Stomach (tissue), 9 donors: ENCODE results near the gene ABCB4. TPM values are rescaled to one million over a fixed set of nuclear protein-coding genes. Genes with fewer than 3 reads are reported as not detected.
A peak's percentile ranks its signal among the peaks of the same experiment; 100 is the strongest.

Experiments used
- DNase-seq, 2 donors: peaks; one replicate each; pipeline versions ENCODE4 v3.0.0 to v3.0.0-alpha.2; 2013 to 2019
- H3K27ac ChIP-seq, 5 donors: fragments of 200-600 bp in 4 of 5; sonication (generic) in 4 of 5; one replicate each; pipeline ENCODE4 v1.5.1; 2013 to 2019; ENCODE audit warnings: mild to moderate bottlenecking in 1 of 5, moderate library complexity in 1 of 5
- H3K27me3 ChIP-seq, 3 donors: fragments of 200-600 bp; sonication (generic); one replicate each; pipeline ENCODE4 v1.5.1; 2017 to 2019; ENCODE audit warnings: mixed run types in 1 of 3
- H3K36me3 ChIP-seq, 4 donors: fragments of 200-600 bp; sonication (generic); 1 replicate in 3 of 4; 2 replicates in 1 of 4; pipeline ENCODE4 v1.5.1; 2016 to 2019
- H3K4me1 ChIP-seq, 4 donors: fragments of 200-600 bp; sonication (generic); one replicate each; pipeline ENCODE4 v1.5.1; 2016 to 2019
- H3K4me3 ChIP-seq, 4 donors: fragments of 200-600 bp; sonication (generic) in 3 of 4; one replicate each; pipeline ENCODE4 v1.5.1; 2016 to 2019; ENCODE audit warnings: mild to moderate bottlenecking in 1 of 4
- H3K9me3 ChIP-seq, 4 donors: fragments of 200-600 bp; sonication (generic); one replicate each; pipeline ENCODE4 v1.5.1; 2016 to 2019
- EP300 ChIP-seq: sonication (generic); formaldehyde crosslinking; IDR thresholded peaks from one replicate; pipeline ENCODE4 v1.6.1; 2017; ENCODE audit warnings: antibody characterized with exemption
- POLR2A ChIP-seq, 4 donors: fragments of 450-650 bp; IDR thresholded peaks; one replicate each; pipeline ENCODE4 v1.6.1; 2016; ENCODE audit warnings: antibody characterized with exemption in 4 of 4, control low read depth in 2 of 4, mild to moderate bottlenecking in 1 of 4, moderate library complexity in 1 of 4
- POLR2AphosphoS5 ChIP-seq, 3 donors: sonication (generic); formaldehyde crosslinking; IDR thresholded peaks; one replicate each; pipeline ENCODE4 v1.6.1; 2016; ENCODE audit warnings: antibody characterized with exemption in 3 of 3
- WGBS, 5 donors: extraction: QIAGEN DNeasy Blood & Tissue Kit in 3 of 5; methylation state at CpG; one replicate each; pipeline versions ENCODE4 v1.1.5 to v1.1.7; 2013 to 2018; 5-methylcytosine and 5-hydroxymethylcytosine counted together
- intact Hi-C: fragments of 100-400 bp; cut with DNase I; formaldehyde crosslinking; loops from one replicate; pipeline ENCODE4 v1.15.1; 2023; ENCODE audit warnings: low total_unique reads
- polyA plus RNA-seq, 3 donors: library from polyadenylated mRNA; stranded (reverse); fragments of 200-250 nt; gene quantifications; one replicate each; pipeline ENCODE4 v1.2.3, GENCODE V29; 2013
- total RNA-seq, 5 donors: library from RNA; depleted of rRNA; stranded (reverse); fragments of >200 nt; gene quantifications; one replicate each; pipeline versions ENCODE4 v1.1.0 to v1.2.3, GENCODE V29; 2014 to 2016
- TF ChIP-seq, protein P1 (sequence below), 7 experiments: fragments of 450-650 bp in 4 of 7; fragments of 200-600 bp in 3 of 7; sonication (generic) in 3 of 7; IDR thresholded peaks; one replicate each; pipeline ENCODE4 v1.5.1; 2016 to 2019; ENCODE audit warnings: antibody characterized with exemption in 7 of 7, control low read depth in 2 of 7, mild to moderate bottlenecking in 1 of 7
- donor health status: healthy with polysubstance abuse.
- donor health status: Bipolar disorder and iron deficiency.
- donor health status: healthy.

The ABCB4 gene
- total and polyA plus RNA-seq, 8 donors = 0.25 to 1.5 (median 1.0) TPM; not detected in 5

DNA sequence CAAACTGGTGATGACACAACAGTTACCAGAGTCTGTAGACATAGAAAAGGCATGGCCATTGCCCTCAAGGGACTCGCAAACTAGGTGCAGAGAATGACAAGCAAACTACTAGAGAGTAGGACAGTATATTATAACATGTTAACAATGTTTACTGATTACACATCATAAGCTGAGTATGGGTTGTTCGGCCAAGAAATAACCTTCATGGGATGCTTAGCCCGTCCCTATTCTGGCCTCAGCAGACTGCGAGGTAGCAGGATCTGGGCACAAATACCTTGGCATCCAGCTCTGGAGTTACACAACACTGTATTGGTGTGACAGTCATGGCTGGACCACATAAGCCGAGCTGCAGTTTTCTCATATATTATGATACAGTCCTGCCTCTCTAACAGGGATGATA, 51.4 kb downstream of the ABCB4 start:
- 85 to 89% (median 89%) methylated on average over 5 of the region's 5 CpGs for WGBS, 5 donors
- DNase-seq = no peak
- H3K27ac ChIP-seq = no peak overlapping the region
- no peaks in the 10 kb centered on the region for H3K9me3 ChIP-seq
- no peaks in the 10 kb centered on the region for H3K27me3 ChIP-seq
- TF ChIP-seq POLR2A (IDR thresholded peaks at IDR 0.05) = no peak
- TF ChIP-seq EP300 = no peak
- TF ChIP-seq, protein P1, sequence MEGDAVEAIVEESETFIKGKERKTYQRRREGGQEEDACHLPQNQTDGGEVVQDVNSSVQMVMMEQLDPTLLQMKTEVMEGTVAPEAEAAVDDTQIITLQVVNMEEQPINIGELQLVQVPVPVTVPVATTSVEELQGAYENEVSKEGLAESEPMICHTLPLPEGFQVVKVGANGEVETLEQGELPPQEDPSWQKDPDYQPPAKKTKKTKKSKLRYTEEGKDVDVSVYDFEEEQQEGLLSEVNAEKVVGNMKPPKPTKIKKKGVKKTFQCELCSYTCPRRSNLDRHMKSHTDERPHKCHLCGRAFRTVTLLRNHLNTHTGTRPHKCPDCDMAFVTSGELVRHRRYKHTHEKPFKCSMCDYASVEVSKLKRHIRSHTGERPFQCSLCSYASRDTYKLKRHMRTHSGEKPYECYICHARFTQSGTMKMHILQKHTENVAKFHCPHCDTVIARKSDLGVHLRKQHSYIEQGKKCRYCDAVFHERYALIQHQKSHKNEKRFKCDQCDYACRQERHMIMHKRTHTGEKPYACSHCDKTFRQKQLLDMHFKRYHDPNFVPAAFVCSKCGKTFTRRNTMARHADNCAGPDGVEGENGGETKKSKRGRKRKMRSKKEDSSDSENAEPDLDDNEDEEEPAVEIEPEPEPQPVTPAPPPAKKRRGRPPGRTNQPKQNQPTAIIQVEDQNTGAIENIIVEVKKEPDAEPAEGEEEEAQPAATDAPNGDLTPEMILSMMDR (IDR thresholded peaks at IDR 0.05) = no peak
- TF ChIP-seq POLR2AphosphoS5 (IDR thresholded peaks at IDR 0.05) = no peak
- H3K4me1 ChIP-seq = no peaks in the 10 kb centered on the region
- H3K36me3 ChIP-seq = no peaks in the 10 kb centered on the region
- H3K4me3 ChIP-seq = no peak overlapping the region
- intact Hi-C loops = no loop called here

DNA sequence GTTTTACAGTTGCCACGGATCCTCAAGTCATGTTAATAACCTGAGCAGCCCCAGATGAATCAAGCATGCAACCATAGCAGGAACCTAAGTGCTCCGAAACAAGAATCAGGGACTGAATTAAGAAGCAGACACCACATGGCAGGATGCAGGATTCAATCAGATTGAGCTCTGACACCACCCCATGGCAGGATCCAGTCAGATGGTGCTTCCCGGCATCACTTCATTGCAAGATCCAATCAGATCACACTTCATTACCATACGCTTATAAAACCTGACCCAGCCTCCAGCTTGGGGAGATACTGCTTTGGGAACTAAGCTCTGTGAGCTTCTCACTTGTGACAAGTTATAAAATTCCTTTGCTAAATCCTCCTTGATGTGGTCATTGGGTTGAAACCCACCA, 55.3 kb downstream of the ABCB4 start:
- H3K27ac ChIP-seq = no peak overlapping the region
- DNase-seq = no peak
- no peaks in the 10 kb centered on the region for H3K36me3 ChIP-seq
- H3K27me3 ChIP-seq = no peaks in the 10 kb centered on the region
- no peaks in the 10 kb centered on the region for H3K9me3 ChIP-seq
- TF ChIP-seq POLR2A (IDR thresholded peaks at IDR 0.05) = no peak
- TF ChIP-seq POLR2AphosphoS5 (IDR thresholded peaks at IDR 0.05) = no peak
- no peak overlapping the region for H3K4me3 ChIP-seq
- intact Hi-C loops = no loop called here
- no peaks in the 10 kb centered on the region for H3K4me1 ChIP-seq
- WGBS, 5 donors = 87 to 93% (median 89%) methylated on average over 4 of the region's 4 CpGs

DNA sequence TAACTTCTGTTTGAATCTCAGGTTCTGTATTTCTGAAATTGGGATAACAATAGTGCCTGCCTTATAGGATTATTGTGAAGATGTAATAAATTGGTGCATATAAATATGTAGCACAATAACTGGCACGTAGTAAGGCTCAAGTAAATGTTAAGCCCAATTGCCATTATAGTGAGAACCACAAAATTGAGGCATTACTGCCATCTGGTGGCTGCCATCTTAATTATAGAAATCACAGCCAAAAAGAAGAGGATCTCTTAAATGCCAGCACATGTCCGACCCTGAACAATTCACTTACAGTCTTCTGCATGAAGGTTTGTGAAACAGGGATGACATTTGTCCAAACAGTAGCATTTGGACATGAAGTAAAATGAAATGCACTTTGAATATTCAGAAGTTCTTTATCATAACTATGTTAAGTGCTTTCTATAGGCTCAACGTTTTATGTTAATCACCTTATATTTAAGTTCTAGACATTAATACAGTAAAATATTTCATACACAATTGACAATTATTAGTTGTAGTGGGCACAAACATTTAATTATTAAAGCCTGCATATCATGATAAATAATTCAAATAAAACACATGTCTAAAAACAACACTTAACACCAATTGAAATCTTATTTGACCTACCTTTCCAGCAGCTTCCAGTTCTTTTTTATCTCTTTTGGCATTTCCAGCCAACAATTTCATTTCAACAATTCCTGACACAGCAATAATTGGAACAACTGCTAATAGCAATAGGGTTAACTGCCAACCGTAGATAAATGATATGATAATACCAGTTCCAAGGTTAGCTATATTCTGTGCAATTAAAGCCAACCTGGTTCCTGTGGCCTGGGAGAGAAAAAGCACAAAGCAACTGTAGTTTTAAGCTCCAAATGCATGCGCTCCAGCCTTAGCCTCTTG, 58.5 kb downstream of the ABCB4 start:
- no peak overlapping the region for H3K27ac ChIP-seq
- TF ChIP-seq EP300 (no peak), POLR2A (IDR thresholded peaks at IDR 0.05) (no peak)
- TF ChIP-seq, protein P1 (IDR thresholded peaks at IDR 0.05) = peak in 5 of 7 experiments; percentile 38 to 75 (median 68)
- 38 to 46% (median 42%) methylated on average over 5 of the region's 5 CpGs for WGBS, 5 donors
- intact Hi-C loops = loop anchor here (5.0 kb wide), 1 partner anchor 105 kb away; no protein-coding TSS in a partner anchor
- H3K4me3 ChIP-seq = no peak overlapping the region
- peaks cover 0 to 7% (median 0%) of the 10 kb centered on the region in 4 donors for H3K4me1 ChIP-seq
- H3K9me3 ChIP-seq = no peaks in the 10 kb centered on the region
- peak; percentile 67 to 83 for DNase-seq
- no peaks in the 10 kb centered on the region for H3K27me3 ChIP-seq
- no peaks in the 10 kb centered on the region for H3K36me3 ChIP-seq

DNA sequence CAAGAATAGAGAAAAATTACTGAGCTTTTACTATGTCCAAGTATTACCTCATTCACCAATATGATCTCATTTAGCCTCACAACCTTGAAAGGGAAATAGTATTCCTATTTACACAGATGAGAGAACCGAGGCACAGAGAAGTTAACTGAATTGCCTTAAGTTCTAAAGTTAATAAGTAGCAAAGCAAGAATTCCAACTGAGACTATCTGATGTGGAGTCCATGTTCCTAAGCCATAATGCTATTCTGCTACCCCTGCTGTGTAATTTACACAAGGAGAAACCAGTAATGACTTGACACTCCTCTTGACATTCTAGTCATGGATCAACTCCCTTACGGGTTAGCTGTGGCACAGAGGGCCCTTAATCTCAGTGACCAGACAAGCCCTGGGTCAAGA, 60.7 kb downstream of the ABCB4 start:
- Histone ChIP-seq H3K4me3 (no peak overlapping the region), H3K27me3 (no peaks in the 10 kb centered on the region), H3K4me1 (peaks cover 0 to 7% (median 0%) of the 10 kb centered on the region in 4 donors), H3K9me3 (no peaks in the 10 kb centered on the region), H3K27ac (no peak overlapping the region), H3K36me3 (no peaks in the 10 kb centered on the region)
- DNase-seq = no peak
- 64 to 78% (median 71%) methylated on average over 2 of the region's 2 CpGs for WGBS, 5 donors
- no peak for TF ChIP-seq EP300
- no peak for TF ChIP-seq POLR2AphosphoS5 (IDR thresholded peaks at IDR 0.05)
- no peak for TF ChIP-seq POLR2A (IDR thresholded peaks at IDR 0.05)
- TF ChIP-seq, protein P1 (IDR thresholded peaks at IDR 0.05) = no peak
- intact Hi-C loops = loop anchor here (5.0 kb wide), 1 partner anchor 102 kb away; no protein-coding TSS in a partner anchor
